Adipose tissue (tissue), 3 donors: ENCODE data around the gene BRD7. TPM values are rescaled to one million over a fixed set of nuclear protein-coding genes. Genes with fewer than 3 reads are reported as not detected.

Source experiments
- H3K27ac ChIP-seq: one replicate; pipeline ENCODE4 v1.5.1; 2013; ENCODE audit warnings: low read depth, low read length
- WGBS, 3 donors: extraction: QIAGEN DNeasy Blood & Tissue Kit; methylation state at CpG; one replicate each; pipeline ENCODE4 v1.1.7; 2013; 5-methylcytosine and 5-hydroxymethylcytosine counted together
- polyA plus RNA-seq, 3 donors: library from polyadenylated mRNA; stranded (reverse); fragments of 200-250 nt; gene quantifications; one replicate each; pipeline ENCODE4 v1.2.3, GENCODE V29; 2013
- donor health status: healthy with polysubstance abuse.
- donor health status: Bipolar disorder and iron deficiency.
- donor health status: healthy.

Gene BRD7
- polyA plus RNA-seq, 3 donors = 27.4 to 59.9 (median 32.0) TPM

- no peak overlapping the region for H3K27ac ChIP-seq
- WGBS, 3 donors = 67 to 84% (median 69%) methylated on average over 31 of the region's 31 CpGs
Measured at GRCh38 chr16:50313596-50314478, 55.0 kb downstream of the BRD7 start.

GRCh38 chr16:50311891-50312501 is 56.8 kb downstream of the BRD7 start:
- 83 to 90% (median 85%) methylated on average over 22 of the region's 22 CpGs for WGBS, 3 donors
- H3K27ac ChIP-seq = no peak overlapping the region

- no peak overlapping the region for H3K27ac ChIP-seq
- WGBS, 3 donors = 76 to 86% (median 81%) methylated on average over 4 of the region's 4 CpGs
Measured at GRCh38 chr16:50311134-50311528, 57.7 kb downstream of the BRD7 start.

- WGBS, 3 donors = 69 to 81% (median 79%) methylated on average over 18 of the region's 18 CpGs
- no peak overlapping the region for H3K27ac ChIP-seq
Measured at GRCh38 chr16:50310308-50311133, 58.3 kb downstream of the BRD7 start.

DNA sequence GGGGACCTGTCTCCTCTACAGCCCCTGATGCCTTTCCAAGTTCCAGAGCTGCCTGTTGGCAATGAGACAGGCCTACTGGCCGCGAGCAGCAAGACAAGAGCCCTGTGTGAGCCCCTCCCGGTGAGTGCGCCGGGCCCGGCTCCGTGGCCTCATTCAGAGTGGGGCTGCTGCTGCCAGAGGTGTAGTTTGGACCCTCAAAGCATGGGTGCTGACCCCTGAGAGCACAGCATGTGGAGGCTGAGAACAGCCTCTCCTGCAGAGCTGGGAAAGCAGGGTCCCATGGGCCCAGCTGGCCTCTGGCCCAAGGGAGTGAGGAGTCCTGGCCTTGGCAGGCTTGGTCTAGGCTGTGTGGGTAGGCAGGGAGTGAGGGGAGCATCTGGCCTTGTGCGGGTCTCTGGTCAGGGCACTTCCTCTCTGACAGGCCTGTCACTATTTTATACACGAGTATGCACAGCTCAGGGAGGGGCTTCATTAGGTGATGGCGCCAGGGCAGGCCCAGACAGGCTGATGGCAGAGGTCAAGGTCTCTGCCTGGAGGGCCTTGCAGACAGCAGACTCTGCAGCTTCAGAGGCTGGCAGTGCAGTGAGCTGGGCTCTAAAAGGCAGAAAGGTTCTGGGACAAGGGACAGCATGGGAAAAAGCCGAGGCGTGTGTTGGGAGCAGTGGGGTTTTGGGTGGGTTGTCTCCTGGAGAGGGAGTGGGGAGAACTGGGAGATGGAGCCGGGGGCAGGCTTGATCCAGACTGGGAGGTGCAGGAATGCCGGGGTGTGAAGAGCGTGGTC is 59.1 kb downstream of the BRD7 start:
- H3K27ac ChIP-seq = no peak overlapping the region

GRCh38 chr16:50309156-50309526 is 59.6 kb downstream of the BRD7 start:
- no peak overlapping the region for H3K27ac ChIP-seq
- WGBS, 3 donors = 81 to 83% (median 82%) methylated on average over 10 to 11 of the region's 11 CpGs

More for the DNA sequence above, 59.1 kb downstream of the BRD7 start:
- 60 to 68% (median 62%) methylated on average over 15 of the region's 15 CpGs for WGBS, 3 donors

GRCh38 chr16:50308237-50308965 is 60.4 kb downstream of the BRD7 start:
- 90 to 95% (median 92%) methylated on average over 17 to 18 of the region's 18 CpGs for WGBS, 3 donors
- H3K27ac ChIP-seq = no peak overlapping the region

GRCh38 chr16:50306287-50306686 is 62.5 kb downstream of the BRD7 start:
- WGBS, 3 donors = 77 to 80% (median 80%) methylated on average over 9 of the region's 9 CpGs
- H3K27ac ChIP-seq = no peak overlapping the region

DNA sequence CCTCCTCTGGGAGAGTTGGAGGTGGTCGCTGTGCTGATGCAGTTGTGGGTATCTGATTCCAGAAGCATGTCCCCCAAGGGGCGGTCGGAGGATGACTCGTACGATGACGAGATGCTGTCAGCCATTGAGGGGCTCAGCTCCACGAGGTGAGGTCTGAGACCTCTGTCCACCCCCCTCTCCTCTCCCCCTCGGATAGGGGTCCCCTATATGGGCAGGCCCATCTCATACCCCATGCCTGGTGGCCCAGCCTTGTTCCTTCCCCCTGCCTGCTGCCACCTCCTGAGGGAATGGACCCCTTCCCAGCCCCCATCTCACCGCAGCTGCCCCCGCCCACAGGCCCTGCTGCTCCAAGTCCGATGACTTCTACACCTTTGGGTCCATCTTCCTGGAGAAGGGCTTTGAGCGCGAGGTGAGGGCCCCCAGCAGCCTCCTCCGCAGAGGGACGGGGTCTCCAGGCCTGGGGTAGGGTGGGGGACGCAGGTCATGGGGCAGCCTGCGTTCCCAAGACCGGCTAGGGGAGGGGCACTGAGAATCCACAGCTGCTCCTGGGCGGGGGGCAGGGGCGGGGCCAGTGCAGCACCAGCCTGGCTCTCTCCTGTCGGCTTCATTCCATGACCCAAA is 63.2 kb downstream of the BRD7 start:
- 86 to 91% (median 90%) methylated on average over 19 to 21 of the region's 21 CpGs for WGBS, 3 donors

GRCh38 chr16:50304467-50305440 is 64.0 kb downstream of the BRD7 start:
- no peak overlapping the region for H3K27ac ChIP-seq
- 92 to 95% (median 95%) methylated on average over 25 of the region's 25 CpGs for WGBS, 3 donors

More for the DNA sequence above, 63.2 kb downstream of the BRD7 start:
- no peak overlapping the region for H3K27ac ChIP-seq

- no peak overlapping the region for H3K27ac ChIP-seq
- 82 to 89% (median 86%) methylated on average over 29 to 33 of the region's 33 CpGs for WGBS, 3 donors
Measured at GRCh38 chr16:50303605-50304466, 65.0 kb downstream of the BRD7 start.

DNA sequence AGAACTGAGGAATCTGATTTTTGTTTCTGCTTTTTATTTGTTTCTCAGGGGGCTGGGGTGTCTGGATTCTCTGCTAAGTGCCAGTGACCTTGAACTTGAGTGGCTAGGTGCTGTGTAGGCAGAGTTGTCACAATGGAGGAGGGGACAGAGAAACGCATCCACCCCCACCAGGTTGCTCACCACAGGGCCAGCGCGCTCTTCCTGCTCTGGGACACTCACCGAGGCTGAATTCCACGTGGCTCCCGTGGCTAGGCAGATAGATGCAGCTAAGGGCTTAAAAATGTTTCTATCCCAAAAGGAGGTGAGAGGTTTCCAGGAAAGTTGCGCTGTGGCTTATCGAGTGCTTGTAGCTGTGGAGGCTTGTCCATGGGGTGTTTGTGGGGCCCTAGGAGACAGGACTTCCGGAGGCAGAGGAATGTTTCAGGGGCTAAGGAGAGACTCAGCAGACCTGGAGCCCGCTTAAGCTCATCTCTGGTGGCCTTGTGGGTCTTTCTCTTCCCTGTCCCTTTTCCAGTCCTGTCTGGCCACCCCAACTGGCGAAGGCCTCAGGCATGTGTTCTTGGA is 65.7 kb downstream of the BRD7 start:
- WGBS, 3 donors = 84 to 89% (median 86%) methylated on average over 11 of the region's 11 CpGs
- H3K27ac ChIP-seq = no peak overlapping the region

DNA sequence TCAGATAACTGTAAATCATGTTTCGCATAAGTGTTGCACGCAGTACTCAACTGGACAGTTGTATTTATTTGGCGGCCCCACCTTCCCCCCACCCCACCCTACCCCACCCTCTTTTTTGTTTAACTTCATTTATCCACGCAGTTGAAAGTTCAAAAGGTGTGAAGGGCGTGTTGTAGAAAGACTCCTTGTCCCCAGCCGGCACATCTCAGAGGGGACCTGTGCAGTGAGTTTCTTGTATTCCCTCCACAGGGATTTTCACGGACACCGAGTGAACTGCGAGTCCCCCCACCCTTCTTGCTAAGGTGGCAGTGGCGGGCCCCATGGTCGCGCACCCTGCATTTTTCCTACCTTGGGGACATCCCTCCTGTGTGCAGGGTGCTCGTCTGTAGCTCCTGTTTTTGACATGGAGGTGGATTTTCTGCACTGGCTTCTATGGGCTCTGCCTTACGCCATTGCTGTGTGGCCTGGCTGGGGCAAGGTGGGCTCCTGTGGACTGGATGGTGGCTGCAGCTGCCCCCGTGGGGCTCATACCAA is 66.2 kb downstream of the BRD7 start:
- no peak overlapping the region for H3K27ac ChIP-seq
- 90 to 91% (median 90%) methylated on average over 15 of the region's 15 CpGs for WGBS, 3 donors

GRCh38 chr16:50301626-50302471 is 66.9 kb downstream of the BRD7 start:
- 73 to 85% (median 80%) methylated on average over 21 of the region's 21 CpGs for WGBS, 3 donors
- no peak overlapping the region for H3K27ac ChIP-seq
